HG03039 (cell line): ENCODE measurements around the gene RGS7.
"Not testable (repeated sequence)": the region's sequence is repeated elsewhere in the genome, so short reads cannot be mapped to it uniquely, and the experiment has no call there.

Experiments
- ATAC-seq: cut with Tn5 transposase; IDR thresholded peaks from one replicate; pipeline ENCODE4 v1.9.1; 2021; ENCODE audit warnings: mild to moderate bottlenecking, moderate library complexity; ENCODE audit not compliant: unreplicated experiment

The RGS7 gene

GRCh38 chr1:240803151-240803550, 553.9 kb downstream of the RGS7 start:
- no peak for ATAC-seq

- no peak for ATAC-seq
Observed at GRCh38 chr1:240802271-240802670, 554.7 kb downstream of the RGS7 start.

GRCh38 chr1:240801442-240801841, 555.6 kb downstream of the RGS7 start:
- no peak for ATAC-seq

- ATAC-seq, result no peak
Observed at GRCh38 chr1:240800291-240800690, 556.7 kb downstream of the RGS7 start.

- ATAC-seq, result no peak
Observed at GRCh38 chr1:240797050-240797449, 560.0 kb downstream of the RGS7 start.

- ATAC-seq, result no peak
Observed at GRCh38 chr1:240794046-240794843, 562.8 kb downstream of the RGS7 start.

GRCh38 chr1:240792915-240793529, 564.0 kb downstream of the RGS7 start:
- no peak for ATAC-seq

GRCh38 chr1:240790856-240791255, 566.1 kb downstream of the RGS7 start:
- no peak for ATAC-seq

- ATAC-seq, result no peak
Observed at GRCh38 chr1:240786880-240787279, 570.1 kb downstream of the RGS7 start.

GRCh38 chr1:240784776-240785175, 572.2 kb downstream of the RGS7 start:
- ATAC-seq, result no peak

- not testable (repeated sequence) for ATAC-seq
Observed at GRCh38 chr1:240783728-240784137, 573.3 kb downstream of the RGS7 start.

- no peak for ATAC-seq
Observed at GRCh38 chr1:240776237-240776636, 580.8 kb downstream of the RGS7 start.

GRCh38 chr1:240772131-240772530, 584.9 kb downstream of the RGS7 start:
- no peak for ATAC-seq

- no peak for ATAC-seq
Observed at GRCh38 chr1:240771450-240771849, 585.6 kb downstream of the RGS7 start.

GRCh38 chr1:240768979-240769378, 588.0 kb downstream of the RGS7 start:
- no peak for ATAC-seq

GRCh38 chr1:240766831-240767230, 590.2 kb downstream of the RGS7 start:
- no peak for ATAC-seq

- ATAC-seq, result no peak
Observed at GRCh38 chr1:240765732-240766363, 591.2 kb downstream of the RGS7 start.

- ATAC-seq, result no peak
Observed at GRCh38 chr1:240763771-240764170, 593.2 kb downstream of the RGS7 start.

GRCh38 chr1:240763095-240763494, 593.9 kb downstream of the RGS7 start:
- not testable (repeated sequence) for ATAC-seq

- not testable (repeated sequence) for ATAC-seq
Observed at GRCh38 chr1:240762471-240762987, 594.5 kb downstream of the RGS7 start.

- ATAC-seq, result not testable (repeated sequence)
Observed at GRCh38 chr1:240758777-240759176, 598.2 kb downstream of the RGS7 start.

- ATAC-seq, result no peak
Observed at GRCh38 chr1:240758296-240758695, 598.7 kb downstream of the RGS7 start.
